BJ (cell line): ENCODE results near the gene NBEAL2. TPM values are rescaled to one million over a fixed set of nuclear protein-coding genes. Genes with fewer than 3 reads are reported as not detected.
"Not testable (repeated sequence)": the region's sequence is repeated elsewhere in the genome, so short reads cannot be mapped to it uniquely, and the experiment has no call there.

ENCODE experiments used
- CTCF ChIA-PET: fragments of 350-600 bp; formaldehyde crosslinking; extraction: SDS; loops from one replicate; lab custom pipeline; 2021; ENCODE audit warnings: antibody characterized with exemption, inconsistent platforms; lab: Yijun Ruan, JAX
- POLR2A ChIA-PET: fragments of 300-600 bp; sonication (Branson Sonifier 250); formaldehyde crosslinking; extraction: SDS; loops from one replicate; lab custom pipeline; 2021; ENCODE audit warnings: antibody characterized with exemption; lab: Charles Lee
- DNase-seq: peaks from one replicate; pipeline ENCODE4 v3.0.0-alpha.2; 2011; ENCODE audit warnings: low read depth
- H3K27me3 ChIP-seq: 2 replicates; pipeline ENCODE4 v1.6.0; 2011; ENCODE audit warnings: low read length; ENCODE audit not compliant: control insufficient read depth, insufficient read depth
- H3K36me3 ChIP-seq: 2 replicates; pipeline ENCODE4 v1.5.1; 2011; ENCODE audit warnings: low read length; ENCODE audit not compliant: control insufficient read depth, insufficient read depth
- H3K4me3 ChIP-seq: 2 replicates; pipeline ENCODE4 v1.5.1; 2011; ENCODE audit warnings: low read depth, mild to moderate bottlenecking, control low read depth, low read length
- polyA plus RNA-seq: library from polyadenylated mRNA; depleted of rRNA; stranded (reverse); fragments of >200 nt; gene quantifications from 2 replicates; pipeline ENCODE4 v1.2.3, GENCODE V29; 2011
- TF ChIP-seq, protein P1 (sequence below): IDR thresholded peaks from 2 replicates; pipeline ENCODE4 v1.5.1; 2011; ENCODE audit warnings: low read depth, mild to moderate bottlenecking, control low read depth, inconsistent platforms, low read length, moderate library complexity; ENCODE audit not compliant: insufficient read depth

NBEAL2 gene
- polyA plus RNA-seq, 1 experiment, result 5.1 TPM

DNA sequence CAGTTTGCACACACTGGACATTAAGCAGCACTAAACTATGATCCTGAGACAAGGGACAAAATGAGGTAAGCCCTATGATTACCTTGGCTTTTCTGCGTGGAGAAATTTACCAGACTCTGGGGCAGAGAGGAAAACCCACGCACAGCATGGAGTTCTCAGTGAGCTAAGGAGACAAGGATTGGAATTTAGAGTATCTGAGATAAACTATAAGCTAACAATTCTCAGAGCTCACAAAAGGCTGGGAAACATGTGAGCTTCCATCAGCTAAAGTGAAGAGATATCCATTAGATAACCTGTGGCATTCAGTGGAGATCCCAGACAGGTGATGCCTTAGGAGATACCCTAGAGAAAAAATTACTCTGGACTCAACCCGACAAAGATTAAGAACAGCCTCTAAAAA lies 48.7 kb downstream of the NBEAL2 start:
- ChIA-PET POLR2A (no interaction called here), CTCF (no interaction called here)
- Histone ChIP-seq H3K36me3 (peaks cover 1% of the 10 kb centered on the region; the same call in 1 of the 2 replicates), H3K4me3 (no peak overlapping the region), H3K27me3 (no peaks in the 10 kb centered on the region)
- TF ChIP-seq, protein P1, sequence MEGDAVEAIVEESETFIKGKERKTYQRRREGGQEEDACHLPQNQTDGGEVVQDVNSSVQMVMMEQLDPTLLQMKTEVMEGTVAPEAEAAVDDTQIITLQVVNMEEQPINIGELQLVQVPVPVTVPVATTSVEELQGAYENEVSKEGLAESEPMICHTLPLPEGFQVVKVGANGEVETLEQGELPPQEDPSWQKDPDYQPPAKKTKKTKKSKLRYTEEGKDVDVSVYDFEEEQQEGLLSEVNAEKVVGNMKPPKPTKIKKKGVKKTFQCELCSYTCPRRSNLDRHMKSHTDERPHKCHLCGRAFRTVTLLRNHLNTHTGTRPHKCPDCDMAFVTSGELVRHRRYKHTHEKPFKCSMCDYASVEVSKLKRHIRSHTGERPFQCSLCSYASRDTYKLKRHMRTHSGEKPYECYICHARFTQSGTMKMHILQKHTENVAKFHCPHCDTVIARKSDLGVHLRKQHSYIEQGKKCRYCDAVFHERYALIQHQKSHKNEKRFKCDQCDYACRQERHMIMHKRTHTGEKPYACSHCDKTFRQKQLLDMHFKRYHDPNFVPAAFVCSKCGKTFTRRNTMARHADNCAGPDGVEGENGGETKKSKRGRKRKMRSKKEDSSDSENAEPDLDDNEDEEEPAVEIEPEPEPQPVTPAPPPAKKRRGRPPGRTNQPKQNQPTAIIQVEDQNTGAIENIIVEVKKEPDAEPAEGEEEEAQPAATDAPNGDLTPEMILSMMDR, result no peak
- no peak for DNase-seq

DNA sequence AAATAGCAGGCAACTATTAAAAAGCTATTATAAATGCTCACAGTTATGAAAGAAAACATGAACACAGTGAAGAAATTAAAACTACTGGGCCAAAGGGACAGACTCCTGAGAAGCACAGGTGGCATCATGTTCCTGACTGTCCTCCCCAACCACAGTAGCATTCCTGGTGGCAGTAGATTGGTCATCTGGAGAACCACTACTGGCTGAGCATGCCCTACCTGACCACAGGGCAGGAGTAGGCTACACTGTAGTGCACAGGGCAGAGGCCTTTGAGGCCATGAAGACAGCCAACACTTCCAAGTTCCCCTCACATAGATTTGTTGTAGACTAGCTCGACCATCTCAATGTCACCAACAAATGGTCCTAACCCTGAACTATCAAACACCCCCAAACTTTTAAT lies 49.2 kb downstream of the NBEAL2 start:
- ChIA-PET POLR2A (no interaction called here), CTCF (interaction anchor here (1.5 kb wide), 1 partner anchor 295 kb away, joined by 6 read pairs; no protein-coding TSS in a partner anchor)
- no peak for DNase-seq

DNA sequence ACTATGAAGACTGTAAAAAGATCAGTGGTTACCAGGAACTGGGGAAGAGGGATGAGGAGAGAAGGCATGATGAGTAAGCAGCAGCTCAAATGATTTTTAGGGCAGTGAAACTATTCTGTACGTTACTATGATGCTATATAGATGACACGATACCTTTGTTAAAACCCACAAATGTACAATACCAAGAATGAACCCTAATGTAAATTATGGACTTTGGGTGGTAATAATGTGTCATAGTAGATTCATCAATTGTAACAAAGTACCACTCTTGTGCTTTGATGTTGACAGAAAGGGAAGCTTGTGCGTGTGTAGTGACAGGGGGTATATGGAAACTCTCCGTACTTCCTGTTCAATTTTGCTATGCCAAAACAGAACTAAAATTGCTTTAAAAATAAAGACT lies 51.6 kb downstream of the NBEAL2 start:
- H3K27me3 ChIP-seq, DNase-seq, POLR2A ChIA-PET, H3K4me3 ChIP-seq, H3K36me3 ChIP-seq: not testable (repeated sequence)
- CTCF ChIA-PET, result interaction anchor here (1.3 to 3.8 kb wide), 3 partner anchors 10 to 107 kb away, joined by 5 to 12 read pairs (median 7); no protein-coding TSS in a partner anchor

More for the DNA sequence above, 49.2 kb downstream of the NBEAL2 start:
- H3K36me3 ChIP-seq, result peaks cover 1% of the 10 kb centered on the region
- TF ChIP-seq, protein P1, result no peak
- H3K4me3 ChIP-seq, result no peak overlapping the region
- H3K27me3 ChIP-seq, result no peaks in the 10 kb centered on the region

DNA sequence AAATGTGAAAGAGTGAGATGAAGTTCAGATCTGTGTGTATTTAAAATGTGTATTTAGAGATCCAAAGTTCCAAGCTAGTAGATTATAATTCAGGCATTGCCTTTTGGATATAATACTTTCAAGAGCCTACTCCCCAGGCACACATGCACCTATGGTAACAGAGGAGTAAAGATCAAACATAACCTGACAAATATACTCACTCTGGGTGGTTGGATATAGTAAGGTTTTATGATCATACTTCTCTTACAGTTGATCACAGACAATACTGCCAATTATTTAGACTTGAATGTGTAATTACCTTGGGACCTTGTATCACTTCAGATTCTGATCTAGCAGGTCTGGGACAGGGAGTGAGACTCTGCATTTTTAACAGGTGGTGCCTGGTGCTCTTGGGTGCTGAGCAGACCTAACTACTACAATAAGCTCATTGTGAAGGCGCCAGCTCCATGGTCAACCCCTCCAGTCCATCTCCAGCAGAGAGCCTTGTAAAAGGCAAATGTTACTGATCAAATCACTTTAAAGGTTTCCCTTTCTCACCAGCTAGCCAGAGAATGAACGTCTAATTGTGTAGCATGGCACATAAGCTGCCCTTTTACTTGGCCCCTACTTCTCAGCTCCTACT lies 55.5 kb downstream of the NBEAL2 start:
- ChIA-PET POLR2A (no interaction called here), CTCF (interaction anchor here (0.9 to 3.8 kb wide), 3 partner anchors 21 to 111 kb away, joined by 3 to 12 read pairs (median 3); no protein-coding TSS in a partner anchor)
- Histone ChIP-seq H3K4me3 (no peak overlapping the region), H3K36me3 (peaks cover 8% of the 10 kb centered on the region), H3K27me3 (no peaks in the 10 kb centered on the region)
- no peak for DNase-seq
- TF ChIP-seq, protein P1, result no peak

DNA sequence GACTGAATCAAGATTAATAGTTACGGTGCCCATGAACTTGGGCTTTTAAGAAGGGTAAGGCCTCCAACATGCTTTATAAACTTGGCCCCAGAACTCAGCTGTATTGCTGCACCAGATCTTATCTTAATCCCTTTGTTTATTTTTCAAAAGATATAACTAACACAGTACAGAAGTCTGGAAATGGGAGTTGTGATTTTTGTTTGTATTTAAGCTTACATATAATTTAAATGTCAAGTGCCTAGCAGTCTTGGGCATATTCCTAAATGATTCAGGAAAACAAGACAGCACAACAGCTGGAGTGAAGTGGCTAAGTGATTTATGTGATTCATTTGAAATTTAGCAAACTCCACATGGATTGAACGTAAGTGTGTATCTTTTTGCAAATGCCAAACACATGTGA lies 56.2 kb downstream of the NBEAL2 start:
- peaks cover 11% of the 10 kb centered on the region for H3K36me3 ChIP-seq
- CTCF ChIA-PET, result interaction anchor here (0.9 to 1.2 kb wide), 2 partner anchors 20 to 34 kb away, joined by 3 read pairs; no protein-coding TSS in a partner anchor

More for the DNA sequence above, 56.2 kb downstream of the NBEAL2 start:
- Histone ChIP-seq H3K27me3 (no peaks in the 10 kb centered on the region), H3K4me3 (no peak overlapping the region)
- TF ChIP-seq, protein P1, result no peak
- no peak for DNase-seq
- POLR2A ChIA-PET, result no interaction called here
